ENCODE measurements around the gene OR6C1.
"Not testable (repeated sequence)": the region's sequence is repeated elsewhere in the genome, so short reads cannot be mapped to it uniquely, and the experiment has no call there.

OR6C1 gene

DNA sequence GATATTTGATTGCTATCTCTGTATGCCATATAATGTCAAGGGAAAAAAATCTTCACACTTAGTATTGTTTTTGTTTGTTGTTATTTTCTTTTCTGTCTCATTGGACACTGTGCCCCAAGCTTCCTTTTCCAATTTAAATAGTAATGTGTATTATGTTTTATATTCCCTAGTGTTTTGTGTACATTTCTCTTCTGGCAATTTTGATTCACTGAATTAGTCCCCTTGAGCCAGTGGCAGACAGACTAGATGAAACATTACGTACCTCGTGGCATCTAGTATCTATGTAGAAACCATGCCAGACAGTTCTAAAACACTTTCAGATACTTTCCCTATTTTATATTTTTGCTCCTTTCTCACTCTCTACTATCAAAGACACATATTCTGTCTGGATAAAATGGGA is at the start of gene OR6C1:
Gene OR6C1 (plus strand): TSS at position 301 of the 400 bp plus-strand sequence. CDS start 6,257 bp downstream, outside the sequence.
- DNase-seq: no peak

DNA sequence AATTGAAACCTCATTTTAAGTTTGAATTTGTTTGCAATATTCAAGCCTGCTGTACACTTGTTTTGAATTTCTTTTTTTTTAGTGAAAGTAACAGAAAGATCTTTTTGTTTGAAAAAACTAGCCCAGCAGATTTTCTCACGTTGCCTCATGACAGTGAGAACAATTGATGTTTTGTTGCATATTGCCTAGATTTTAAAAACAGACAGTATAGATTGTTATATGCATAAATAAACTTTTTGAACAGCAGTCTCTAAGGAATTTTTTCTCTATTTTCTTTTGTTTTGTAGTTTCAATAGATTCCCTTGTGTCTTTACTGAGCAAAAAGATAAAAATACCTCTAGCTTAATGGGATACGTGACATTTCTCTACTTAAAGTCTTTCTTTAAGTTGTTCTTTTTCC is 33.2 kb upstream of the OR6C1 start:
- DNase-seq: no peak

DNA sequence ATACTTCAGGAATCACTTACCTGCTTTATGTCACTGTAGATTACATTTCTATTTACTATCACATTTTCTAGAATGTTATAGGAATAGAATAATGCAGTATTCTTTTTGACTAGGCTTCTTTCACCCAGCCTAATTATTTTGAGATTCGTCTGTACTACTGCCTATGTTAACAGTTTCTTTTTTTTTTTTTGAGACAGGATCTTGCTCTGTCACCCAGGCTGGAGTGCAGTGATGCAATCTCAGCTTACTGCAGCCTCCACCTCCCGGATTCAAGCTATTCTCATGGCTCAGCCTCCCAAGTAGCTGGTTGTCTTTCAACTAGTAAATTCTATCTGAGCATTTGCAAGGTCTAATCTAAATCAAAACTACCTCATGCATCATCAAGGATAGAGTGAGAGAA is 24.1 kb upstream of the OR6C1 start:
- DNase-seq: no peak

DNA sequence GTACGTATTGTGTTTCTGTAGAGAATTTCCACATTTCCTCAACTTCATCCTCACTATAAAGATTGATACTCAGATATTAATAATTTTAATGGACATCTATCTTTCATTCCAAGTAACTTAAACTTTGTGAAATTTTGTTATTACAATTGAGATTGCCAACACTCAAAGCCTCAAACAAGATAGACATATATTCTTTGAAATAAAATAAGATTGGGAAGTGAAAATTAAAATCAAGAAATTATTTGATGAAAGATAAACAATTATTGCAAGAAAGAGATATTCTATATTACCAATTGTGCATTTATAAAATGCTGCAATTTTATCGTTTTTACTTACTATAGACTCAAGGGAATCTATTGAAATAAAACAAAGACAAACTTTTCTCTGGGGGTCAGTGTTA is 17.7 kb upstream of the OR6C1 start, which contains the start of gene OR6C6:
Gene OR6C6 (minus strand): TSS at position 101 of the 400 bp plus-strand sequence. CDS start 1,337 bp downstream, outside the sequence.
- no peak for DNase-seq

DNA sequence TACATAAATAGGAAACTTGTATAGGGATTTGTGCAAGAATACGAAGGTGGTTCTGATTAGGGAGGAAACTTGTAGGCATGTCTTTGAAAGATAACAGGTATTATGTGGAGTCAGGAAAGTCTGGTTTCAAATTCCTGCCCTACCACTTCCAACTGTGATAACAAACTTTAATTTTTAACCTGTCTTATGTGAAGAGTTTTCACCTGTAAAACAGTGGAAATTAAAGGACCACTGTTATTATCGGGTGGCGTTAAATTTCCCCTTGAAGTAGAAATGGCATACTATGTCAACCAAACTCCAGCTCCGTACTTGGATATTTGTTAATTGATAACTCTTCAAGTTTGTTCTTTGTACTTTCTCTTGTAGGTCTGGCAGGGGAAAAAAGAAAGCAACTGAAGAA is 6.1 kb downstream of the OR6C1 start:
- DNase-seq: no peak

DNA sequence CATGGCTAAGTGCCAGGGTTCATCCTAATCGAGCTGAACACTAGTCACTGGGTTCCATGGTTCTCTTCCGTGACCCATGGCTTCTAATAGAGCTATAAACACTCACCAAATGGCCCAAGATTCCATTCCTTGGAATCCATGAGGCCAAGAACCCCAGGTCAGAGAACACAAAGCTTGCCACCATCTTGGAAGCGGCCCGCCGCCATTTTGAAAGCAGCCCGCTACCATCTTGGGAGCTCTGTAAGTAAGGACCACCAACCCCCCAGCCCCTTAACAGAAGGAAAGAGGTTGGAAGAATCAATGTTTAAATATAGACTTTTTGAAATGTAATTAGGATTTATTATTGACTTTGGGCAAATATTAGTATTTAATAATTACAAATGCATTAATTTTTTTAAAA is 11.7 kb downstream of the OR6C1 start:
- DNase-seq: not testable (repeated sequence)

DNA sequence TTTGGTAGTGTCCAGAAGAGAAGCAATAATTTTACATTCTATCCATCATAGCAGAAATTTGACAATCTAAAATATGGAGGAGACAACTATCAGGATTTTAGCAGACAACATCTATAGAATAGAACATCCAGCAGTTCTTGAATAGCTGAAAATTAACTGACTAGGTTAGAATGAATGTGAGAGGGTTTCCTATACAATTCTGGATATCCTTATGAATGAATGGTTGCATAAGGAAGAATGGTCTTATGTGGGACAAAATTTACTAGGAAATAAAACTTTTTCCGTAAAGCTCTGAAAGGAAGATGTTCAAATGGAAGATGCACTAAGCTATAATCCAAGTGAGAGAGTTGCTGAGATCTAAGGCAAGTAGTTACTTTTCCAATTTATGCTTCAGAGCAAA is 16.3 kb downstream of the OR6C1 start, which contains the start of gene OR6C3:
Gene OR6C3 (plus strand): TSS at position 301 of the 400 bp plus-strand sequence. CDS start 955 bp downstream, outside the sequence.
- no peak for DNase-seq

DNA sequence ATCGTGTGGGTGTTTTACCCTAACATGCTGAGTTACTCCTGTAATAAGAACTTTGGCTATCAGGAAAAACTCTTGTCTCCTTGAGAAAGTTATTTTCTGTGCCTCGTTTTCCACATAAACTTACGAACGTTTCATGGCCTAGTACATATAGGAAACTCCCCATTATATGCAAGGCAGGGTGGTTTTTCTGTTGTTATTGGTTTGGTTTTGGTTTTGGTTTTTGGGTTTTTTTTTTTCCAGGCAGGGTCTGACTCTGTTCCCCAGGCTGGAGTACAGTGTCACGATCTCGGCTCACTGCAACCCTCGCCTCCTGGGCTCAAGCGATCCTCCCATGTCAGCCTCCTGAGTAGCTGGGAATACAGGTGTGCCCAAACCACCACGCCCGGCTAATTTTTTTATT is 21.9 kb downstream of the OR6C1 start:
- no peak for DNase-seq

DNA sequence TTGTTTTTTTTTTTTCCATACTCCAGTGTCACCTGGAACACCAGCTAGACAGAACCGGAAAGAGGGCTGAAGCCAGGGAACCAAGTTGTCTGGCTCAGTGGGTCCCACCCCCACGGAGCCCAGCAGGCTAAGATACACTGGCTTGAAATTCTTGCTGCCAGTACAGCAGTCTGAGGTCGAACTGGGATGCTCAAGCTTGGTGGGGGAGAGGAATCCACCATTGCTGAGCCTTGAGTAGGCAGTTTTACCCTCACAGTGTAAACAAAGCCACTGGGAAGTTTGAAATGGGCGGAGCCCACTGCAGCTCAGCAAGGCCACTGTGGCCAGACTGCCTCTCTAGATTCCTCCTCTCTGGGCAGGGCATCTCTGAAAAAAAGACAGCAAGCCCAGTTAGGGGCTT is 41.2 kb downstream of the OR6C1 start:
- DNase-seq: not testable (repeated sequence)

DNA sequence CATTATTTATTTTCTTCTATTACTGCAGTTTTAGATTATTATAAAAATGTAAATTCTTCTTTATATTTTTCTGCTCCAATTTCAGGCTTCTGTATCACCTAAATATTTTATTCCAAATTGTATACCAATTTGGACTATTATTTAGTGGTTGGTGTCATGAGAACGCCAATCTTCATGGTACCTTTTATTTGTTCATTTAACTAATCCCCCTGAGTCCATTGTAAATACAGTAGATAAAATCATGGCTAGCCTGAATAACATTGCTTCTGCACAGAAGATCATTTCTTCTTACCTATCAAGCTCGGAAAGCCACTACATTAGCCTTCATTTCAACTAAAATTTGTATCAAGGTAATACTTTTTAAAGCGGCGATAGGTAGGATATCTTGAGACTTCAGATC is 48.5 kb downstream of the OR6C1 start, which contains the start of gene OR6C75:
Gene OR6C75 (plus strand): TSS at position 301 of the 400 bp plus-strand sequence. CDS start 2,136 bp downstream, outside the sequence.
- no peak for DNase-seq

DNA sequence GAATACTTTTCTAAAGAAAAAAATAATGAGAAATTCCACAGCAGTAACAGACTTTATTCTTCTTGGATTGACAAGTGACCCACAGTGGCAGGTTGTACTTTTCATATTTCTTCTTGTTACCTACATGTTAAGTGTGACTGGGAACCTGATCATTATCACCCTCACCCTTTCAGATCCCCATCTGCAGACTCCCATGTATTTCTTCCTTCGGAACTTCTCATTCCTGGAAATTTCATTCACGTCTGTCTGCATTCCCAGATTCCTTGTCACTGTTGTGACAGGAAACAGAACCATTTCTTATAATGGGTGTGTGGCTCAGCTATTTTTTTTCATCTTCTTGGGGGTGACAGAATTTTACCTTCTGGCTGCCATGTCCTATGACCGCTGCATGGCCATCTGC is 50.9 kb downstream of the OR6C1 start:
- no peak for DNase-seq

All from NCI-H526 treated with DMSO at 0.1 percent for 48 hours (cell line).